Measurements from ENCODE around the gene REEP1. TPM values are rescaled to one million over a fixed set of nuclear protein-coding genes. Genes with fewer than 3 reads are reported as not detected.
A peak's percentile ranks its signal among the peaks of the same experiment; 100 is the strongest.

REEP1 gene
- total RNA-seq, 4 donors from 2014 or later: 9.7 to 24.5 (median 13.4) TPM

GRCh38 chr2:86297382-86298147, 39.9 kb downstream of the REEP1 start:
- Histone ChIP-seq H3K4me3 (no peak overlapping the region), H3K27me3 (no peaks in the 10 kb centered on the region), H3K27ac (peak overlapping the region in 1 of 2 donors; percentile 29), H3K9me3 (no peaks in the 10 kb centered on the region), H3K4me1 (peaks cover 6% of the 10 kb centered on the region in 2 donors), H3K36me3 (no peaks in the 10 kb centered on the region)
- intact Hi-C loops (cut with DNase I; ENCODE audit: low total_unique reads): no loop called here
- no peak for DNase-seq
- TF ChIP-seq CTCF (IDR thresholded peaks at IDR 0.05) (no peak), POLR2A (IDR thresholded peaks at IDR 0.05) (no peak)

GRCh38 chr2:86296947-86297346, 40.5 kb downstream of the REEP1 start:
- intact Hi-C loops (cut with DNase I; ENCODE audit: low total_unique reads): no loop called here
- no peaks in the 10 kb centered on the region for H3K9me3 ChIP-seq
- TF ChIP-seq CTCF (IDR thresholded peaks at IDR 0.05) (no peak), POLR2A (IDR thresholded peaks at IDR 0.05) (no peak)
- H3K27ac ChIP-seq: peak overlapping the region in 1 of 2 donors; percentile 29
- H3K36me3 ChIP-seq: no peaks in the 10 kb centered on the region
- no peak overlapping the region for H3K4me3 ChIP-seq
- DNase-seq: no peak
- peaks cover 6% of the 10 kb centered on the region in 2 donors for H3K4me1 ChIP-seq
- no peaks in the 10 kb centered on the region for H3K27me3 ChIP-seq

GRCh38 chr2:86295066-86295465, 42.4 kb downstream of the REEP1 start:
- Histone ChIP-seq H3K36me3 (no peaks in the 10 kb centered on the region), H3K4me1 (peaks cover 0 to 6% of the 10 kb centered on the region in 2 donors), H3K27ac (no peak overlapping the region), H3K4me3 (no peak overlapping the region), H3K9me3 (no peaks in the 10 kb centered on the region), H3K27me3 (no peaks in the 10 kb centered on the region)
- DNase-seq: no peak
- no peak for TF ChIP-seq POLR2A (IDR thresholded peaks at IDR 0.05)
- no peak for TF ChIP-seq CTCF (IDR thresholded peaks at IDR 0.05)
- intact Hi-C loops (cut with DNase I; ENCODE audit: low total_unique reads): no loop called here

GRCh38 chr2:86293612-86294011, 43.8 kb downstream of the REEP1 start:
- no peak for TF ChIP-seq POLR2A (IDR thresholded peaks at IDR 0.05)
- no peak for TF ChIP-seq CTCF (IDR thresholded peaks at IDR 0.05)
- no peaks in the 10 kb centered on the region for H3K36me3 ChIP-seq
- no peak overlapping the region for H3K4me3 ChIP-seq
- no peaks in the 10 kb centered on the region for H3K27me3 ChIP-seq
- H3K9me3 ChIP-seq: no peaks in the 10 kb centered on the region
- H3K27ac ChIP-seq: no peak overlapping the region
- intact Hi-C loops (cut with DNase I; ENCODE audit: low total_unique reads): no loop called here
- H3K4me1 ChIP-seq: peaks cover 0 to 4% of the 10 kb centered on the region in 2 donors
- no peak for DNase-seq

GRCh38 chr2:86292571-86293515, 44.6 kb downstream of the REEP1 start:
- intact Hi-C loops (cut with DNase I; ENCODE audit: low total_unique reads): no loop called here

More at GRCh38 chr2:86292571-86293515, 44.6 kb downstream of the REEP1 start:
- H3K4me3 ChIP-seq: no peak overlapping the region
- H3K36me3 ChIP-seq: no peaks in the 10 kb centered on the region
- H3K27me3 ChIP-seq: no peaks in the 10 kb centered on the region
- DNase-seq: no peak
- H3K9me3 ChIP-seq: no peaks in the 10 kb centered on the region
- TF ChIP-seq POLR2A (IDR thresholded peaks at IDR 0.05): no peak
- no peak for TF ChIP-seq CTCF (IDR thresholded peaks at IDR 0.05)
- no peak overlapping the region for H3K27ac ChIP-seq
- H3K4me1 ChIP-seq: no peaks in the 10 kb centered on the region

All from uterus (tissue), 4 donors.